Activated CD8-positive, alpha-beta T cell treated with anti-CD3 and anti-CD28 coated beads for 36 hours (primary cell): Measurements from ENCODE around the gene ANKS1B. TPM values are rescaled to one million over a fixed set of nuclear protein-coding genes. Genes with fewer than 3 reads are reported as not detected.

Experiments used
- ATAC-seq: fragments of 200-7000 bp; cut with Tn5 transposase; one replicate; pipeline ENCODE4 v1.10.0; 2021; ENCODE audit warnings: mild to moderate bottlenecking, moderate library complexity
- CTCF ChIA-PET: fragments of 350-600 bp; sonication (Branson Sonifier 250); formaldehyde crosslinking; loops from one replicate; lab custom pipeline; 2021; ENCODE audit warnings: antibody characterized with exemption; lab: Charles Lee
- POLR2A ChIA-PET: fragments of 350-600 bp; sonication (Branson Sonifier 250); formaldehyde crosslinking; loops from one replicate; lab custom pipeline; 2021; ENCODE audit warnings: antibody characterized with exemption; lab: Charles Lee
- DNase-seq: peaks from one replicate; pipeline ENCODE4 v3.0.0-alpha.2; 2020
- H3K27ac Mint-ChIP-seq: one replicate; pipeline ENCODE4 v1.8.0; 2021; ENCODE audit warnings: mild to moderate bottlenecking, mixed read lengths
- H3K27me3 Mint-ChIP-seq: one replicate; pipeline ENCODE4 v1.8.0; 2021; ENCODE audit warnings: mixed read lengths
- H3K36me3 Mint-ChIP-seq: one replicate; pipeline ENCODE4 v1.8.0; 2021; ENCODE audit warnings: low read depth, mixed read lengths
- H3K4me1 Mint-ChIP-seq: one replicate; pipeline ENCODE4 v1.8.0; 2021; ENCODE audit warnings: low read depth, mixed read lengths
- H3K4me3 Mint-ChIP-seq: one replicate; pipeline ENCODE4 v1.8.0; 2021; ENCODE audit warnings: mild to moderate bottlenecking, moderate library complexity, mixed read lengths
- H3K9me3 Mint-ChIP-seq: one replicate; pipeline ENCODE4 v1.8.0; 2021; ENCODE audit warnings: mixed read lengths
- CTCF ChIP-seq: fragments of 200-600 bp; IDR thresholded peaks from one replicate; pipeline ENCODE4 v1.8.0; 2022; ENCODE audit warnings: antibody characterized with exemption, mild to moderate bottlenecking
- intact Hi-C: fragments of 100-400 bp; cut with micrococcal nuclease; formaldehyde crosslinking; loops from one replicate; pipeline ENCODE4 v1.10.0; 2022
- total RNA-seq, 2 experiments: library from RNA; stranded (reverse); gene quantifications; one replicate each; pipeline ENCODE4 v1.2.3, GENCODE V29; 2021

ANKS1B gene
- total RNA-seq, 2 experiments from 2014 or later, result 0.54 TPM; not detected in 1

GRCh38 chr12:99387661-99388060 lies 597.1 kb downstream of the ANKS1B start:
- POLR2A ChIA-PET, result no interaction called here
- H3K27me3 Mint-ChIP-seq, result no peaks in the 10 kb centered on the region

GRCh38 chr12:99386907-99387306 lies 597.8 kb downstream of the ANKS1B start:
- H3K27me3 Mint-ChIP-seq, result no peaks in the 10 kb centered on the region
- no peaks in the 10 kb centered on the region for H3K4me1 Mint-ChIP-seq
- no peaks in the 10 kb centered on the region for H3K9me3 Mint-ChIP-seq
- H3K36me3 Mint-ChIP-seq, result no peaks in the 10 kb centered on the region
- peak; percentile 19 for TF ChIP-seq CTCF
- intact Hi-C loops, result no loop called here
- ChIA-PET CTCF (interaction anchor here (0.7 kb wide), 1 partner anchor 17 kb away, joined by 3 read pairs; no protein-coding TSS in a partner anchor), POLR2A (no interaction called here)
- DNase-seq (no peak), ATAC-seq (no peak)
- H3K27ac Mint-ChIP-seq, result no peak overlapping the region
- no peak overlapping the region for H3K4me3 Mint-ChIP-seq

More at GRCh38 chr12:99387661-99388060, 597.1 kb downstream of the ANKS1B start:
- intact Hi-C loops, result no loop called here
- DNase-seq (no peak), ATAC-seq (no peak)
- Mint-ChIP-seq H3K27ac (no peak overlapping the region), H3K9me3 (no peaks in the 10 kb centered on the region), H3K4me3 (no peak overlapping the region), H3K36me3 (no peaks in the 10 kb centered on the region), H3K4me1 (no peaks in the 10 kb centered on the region)
- TF ChIP-seq CTCF, result no peak
- CTCF ChIA-PET, result no interaction called here

GRCh38 chr12:99383258-99383657 lies 601.5 kb downstream of the ANKS1B start:
- ATAC-seq (no peak), DNase-seq (no peak)
- no peak overlapping the region for H3K4me3 Mint-ChIP-seq
- ChIA-PET CTCF (no interaction called here), POLR2A (no interaction called here)
- TF ChIP-seq CTCF, result no peak
- H3K9me3 Mint-ChIP-seq, result no peaks in the 10 kb centered on the region
- no peak overlapping the region for H3K27ac Mint-ChIP-seq
- intact Hi-C loops, result no loop called here
- no peaks in the 10 kb centered on the region for H3K36me3 Mint-ChIP-seq
- H3K4me1 Mint-ChIP-seq, result no peaks in the 10 kb centered on the region
- no peaks in the 10 kb centered on the region for H3K27me3 Mint-ChIP-seq

- ATAC-seq, result peak; percentile 13
- no peak overlapping the region for H3K4me3 Mint-ChIP-seq
These were observed 602.7 kb downstream of the ANKS1B start for GRCh38 chr12:99381992-99382391.

GRCh38 chr12:99380701-99381100 lies 604.0 kb downstream of the ANKS1B start:
- Mint-ChIP-seq H3K4me3 (no peak overlapping the region), H3K4me1 (no peaks in the 10 kb centered on the region), H3K9me3 (no peaks in the 10 kb centered on the region), H3K36me3 (no peaks in the 10 kb centered on the region), H3K27ac (no peak overlapping the region), H3K27me3 (no peaks in the 10 kb centered on the region)
- POLR2A ChIA-PET, result no interaction called here
- intact Hi-C loops, result no loop called here
- no peak for DNase-seq
- no peak for TF ChIP-seq CTCF
- no peak for ATAC-seq
- CTCF ChIA-PET, result no interaction called here

More at GRCh38 chr12:99381992-99382391, 602.7 kb downstream of the ANKS1B start:
- no peak for DNase-seq
- TF ChIP-seq CTCF, result no peak
- POLR2A ChIA-PET, result no interaction called here
- intact Hi-C loops, result no loop called here
- Mint-ChIP-seq H3K27ac (no peak overlapping the region), H3K4me1 (no peaks in the 10 kb centered on the region), H3K27me3 (no peaks in the 10 kb centered on the region), H3K9me3 (no peaks in the 10 kb centered on the region), H3K36me3 (no peaks in the 10 kb centered on the region)
- CTCF ChIA-PET, result no interaction called here
